Regular cardiac myocyte (primary cell): ENCODE results near the gene C19orf53. TPM values are rescaled to one million over a fixed set of nuclear protein-coding genes. Genes with fewer than 3 reads are reported as not detected.

Source experiments
- total RNA-seq: library from RNA; depleted of rRNA; stranded (reverse); fragments of >200 nt; gene quantifications from 2 replicates; pipeline ENCODE4 v1.2.3, GENCODE V29; 2014

The C19orf53 gene
- 57.5 and 61.4 TPM in 2 replicates for total RNA-seq

GRCh38 chr19:13774217-13775191 lies at the start of gene C19orf53:
Gene C19orf53, plus strand, starts transcription at chr19:13774456. Its CDS starts 22 bp downstream, at chr19:13774478.

GRCh38 chr19:13764101-13764807 lies 10.0 kb upstream of the C19orf53 start, which contains the start of gene MRI1:
Gene MRI1, plus strand, starts transcription at chr19:13764522. Its CDS starts 67 bp downstream, at chr19:13764589.

GRCh38 chr19:13794757-13795589 lies 20.7 kb downstream of the C19orf53 start, which contains the start of gene ZSWIM4:
Gene ZSWIM4, plus strand, starts transcription at chr19:13795443. Its CDS starts 206 bp downstream, at chr19:13795649.

Other genes starting within 250 kb of the C19orf53 start
- 32.4 and 33.8 TPM in 2 replicates for gene MRI1, start 9.9 kb upstream of the C19orf53 start, total RNA-seq
- 4.0 and 10.7 TPM in 2 replicates for gene ZSWIM4, start 21.0 kb downstream of the C19orf53 start, total RNA-seq
- gene NANOS3, start 102.7 kb downstream of the C19orf53 start, total RNA-seq: not detected in 2 replicates
- 1.2 and 1.4 TPM in 2 replicates for gene BRME1, start 131.7 kb downstream of the C19orf53 start, total RNA-seq
- gene CC2D1A, start 131.7 kb downstream of the C19orf53 start, total RNA-seq: 5.1 and 7.1 TPM in 2 replicates
- 0.58 and 0.85 TPM in 2 replicates for gene PODNL1, start 164.0 kb downstream of the C19orf53 start, total RNA-seq
- gene DCAF15, start 178.1 kb downstream of the C19orf53 start, total RNA-seq: 6.5 and 13.8 TPM in 2 replicates
- gene RFX1, start 231.9 kb downstream of the C19orf53 start, total RNA-seq: 1.1 and 2.7 TPM in 2 replicates